GM06990 (cell line): Measurements from ENCODE around the gene CAMKMT.

Source experiments
- DNase-seq: peaks from one replicate; pipeline ENCODE4 v3.0.0-alpha.2; 2011; ENCODE audit not compliant: insufficient read length; ENCODE audit errors: extremely low read depth
- H3K27me3 ChIP-seq: replicated peaks from 2 replicates; pipeline ENCODE4 v1.6.0; 2011; ENCODE audit warnings: low read length; ENCODE audit not compliant: control insufficient read depth, insufficient read depth
- H3K36me3 ChIP-seq: 2 replicates; pipeline ENCODE4 v1.5.1; 2011; ENCODE audit warnings: low read length; ENCODE audit not compliant: control insufficient read depth, insufficient read depth
- H3K4me3 ChIP-seq: replicated peaks from 2 replicates; pipeline ENCODE4 v1.5.1; 2011; ENCODE audit warnings: low read depth, mild to moderate bottlenecking, control low read depth, low read length
- CTCF ChIP-seq: IDR thresholded peaks from 2 replicates; pipeline ENCODE4 v1.5.1; 2011; ENCODE audit warnings: low read length, control low read depth, mild to moderate bottlenecking, inconsistent platforms; ENCODE audit not compliant: insufficient read depth, poor library complexity, severe bottlenecking

The CAMKMT gene

GRCh38 chr2:44707945-44708660, 346.4 kb downstream of the CAMKMT start:
- H3K4me3 ChIP-seq = no peak overlapping the region
- no peak for TF ChIP-seq CTCF
- no peaks in the 10 kb centered on the region for H3K36me3 ChIP-seq
- H3K27me3 ChIP-seq = no peaks in the 10 kb centered on the region
- no peak for DNase-seq

GRCh38 chr2:44708661-44709000, 346.9 kb downstream of the CAMKMT start:
- H3K4me3 ChIP-seq = no peak overlapping the region
- no peaks in the 10 kb centered on the region for H3K27me3 ChIP-seq
- H3K36me3 ChIP-seq = no peaks in the 10 kb centered on the region
- no peak for TF ChIP-seq CTCF
- DNase-seq = no peak

GRCh38 chr2:44713170-44713569, 351.4 kb downstream of the CAMKMT start:
- H3K4me3 ChIP-seq = no peak overlapping the region
- DNase-seq = peak; percentile 37
- TF ChIP-seq CTCF = no peak
- no peaks in the 10 kb centered on the region for H3K27me3 ChIP-seq
- no peaks in the 10 kb centered on the region for H3K36me3 ChIP-seq

GRCh38 chr2:44715671-44716081, 353.9 kb downstream of the CAMKMT start:
- Histone ChIP-seq H3K4me3 (no peak overlapping the region), H3K36me3 (no peaks in the 10 kb centered on the region), H3K27me3 (no peaks in the 10 kb centered on the region)
- TF ChIP-seq CTCF = peak; percentile 18
- DNase-seq = no peak

GRCh38 chr2:44716131-44716530, 354.4 kb downstream of the CAMKMT start:
- no peak for DNase-seq
- H3K36me3 ChIP-seq = no peaks in the 10 kb centered on the region
- H3K27me3 ChIP-seq = no peaks in the 10 kb centered on the region
- no peak overlapping the region for H3K4me3 ChIP-seq
- TF ChIP-seq CTCF = no peak

GRCh38 chr2:44718431-44718830, 356.7 kb downstream of the CAMKMT start:
- Histone ChIP-seq H3K4me3 (no peak overlapping the region), H3K27me3 (no peaks in the 10 kb centered on the region), H3K36me3 (no peaks in the 10 kb centered on the region)
- no peak for TF ChIP-seq CTCF
- no peak for DNase-seq
